GM08714 (cell line): ENCODE results near the gene SLC2A4RG.
"Not testable (repeated sequence)": the region's sequence is repeated elsewhere in the genome, so short reads cannot be mapped to it uniquely, and the experiment has no call there.

Experiments
- H3K4me3 ChIP-seq: fragments of 200-500 bp; sonication (Bioruptor generic); 2 replicates; pipeline ENCODE4 v1.5.1; 2014; ENCODE audit warnings: mild to moderate bottlenecking, low read length, inconsistent platforms
- ZNF274 ChIP-seq: IDR thresholded peaks from 2 replicates; pipeline ENCODE4 v1.6.1; 2012; ENCODE audit warnings: mild to moderate bottlenecking, low read depth, low read length

SLC2A4RG gene

GRCh38 chr20:63703976-63704748, 35.4 kb upstream of the SLC2A4RG start:
- no peak overlapping the region for H3K4me3 ChIP-seq
- TF ChIP-seq ZNF274, result no peak

- H3K4me3 ChIP-seq, result no peak overlapping the region
- no peak for TF ChIP-seq ZNF274
Observed at GRCh38 chr20:63704749-63705117, 34.8 kb upstream of the SLC2A4RG start.

DNA sequence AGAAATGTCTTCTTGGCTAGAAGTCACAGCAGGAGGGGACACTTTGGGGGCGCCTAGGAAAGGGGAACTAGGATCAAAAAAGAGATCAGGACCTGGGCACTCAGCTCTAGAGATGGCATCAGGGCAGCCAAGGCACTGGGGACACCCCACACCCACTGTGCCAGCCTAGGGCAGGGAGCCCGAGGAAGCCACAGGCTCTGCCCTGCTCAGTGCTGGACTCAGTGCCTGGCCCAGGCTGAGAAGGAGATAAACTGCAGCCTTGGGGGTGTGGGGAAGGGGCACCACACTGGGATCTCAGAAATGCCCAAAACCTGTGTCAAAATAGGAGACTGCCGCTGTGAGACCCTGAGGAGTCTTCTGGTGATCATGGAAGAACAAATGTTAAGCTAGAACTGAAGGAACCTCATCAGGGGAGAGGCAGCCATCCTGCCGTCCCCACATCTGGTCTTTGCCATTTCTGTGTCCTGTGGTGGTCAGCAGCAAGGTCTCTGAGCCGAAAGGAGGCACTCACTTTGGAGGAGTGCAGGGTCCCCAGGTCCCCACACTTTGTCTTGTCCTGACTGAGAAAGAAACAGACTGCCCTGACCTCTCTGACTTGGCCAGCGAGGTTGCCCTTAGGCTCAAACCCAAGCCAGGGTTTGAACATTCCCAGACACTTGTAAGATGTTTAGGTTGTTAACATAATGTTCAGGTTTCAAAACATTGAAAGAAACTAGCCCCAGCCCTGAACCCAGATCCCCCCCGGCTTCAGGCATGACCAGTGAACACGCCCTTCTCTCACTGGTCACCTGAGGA, 34.1 kb upstream of the SLC2A4RG start:
- no peak overlapping the region for H3K4me3 ChIP-seq
- no peak for TF ChIP-seq ZNF274

GRCh38 chr20:63706027-63706695, 33.4 kb upstream of the SLC2A4RG start:
- TF ChIP-seq ZNF274, result no peak

GRCh38 chr20:63706852-63707557, 32.6 kb upstream of the SLC2A4RG start:
- TF ChIP-seq ZNF274, result no peak
- peak overlapping the region; percentile 92 for H3K4me3 ChIP-seq

More at GRCh38 chr20:63706027-63706695, 33.4 kb upstream of the SLC2A4RG start:
- H3K4me3 ChIP-seq, result peak overlapping the region; percentile 92; the same call in 1 of the 2 replicates

- peak within 1 kb of the TSS; percentile 92 for H3K4me3 ChIP-seq
- no peak for TF ChIP-seq ZNF274
Observed at GRCh38 chr20:63707558-63708300, 31.8 kb upstream of the SLC2A4RG start, which contains the start of the genes ARFRP1 and ZGPAT. Gene ARFRP1 (minus strand): TSS chr20:63707976. CDS start chr20:63707091, 885 bp downstream. Gene ZGPAT (plus strand): TSS chr20:63708039. CDS start chr20:63708581, 542 bp downstream.

DNA sequence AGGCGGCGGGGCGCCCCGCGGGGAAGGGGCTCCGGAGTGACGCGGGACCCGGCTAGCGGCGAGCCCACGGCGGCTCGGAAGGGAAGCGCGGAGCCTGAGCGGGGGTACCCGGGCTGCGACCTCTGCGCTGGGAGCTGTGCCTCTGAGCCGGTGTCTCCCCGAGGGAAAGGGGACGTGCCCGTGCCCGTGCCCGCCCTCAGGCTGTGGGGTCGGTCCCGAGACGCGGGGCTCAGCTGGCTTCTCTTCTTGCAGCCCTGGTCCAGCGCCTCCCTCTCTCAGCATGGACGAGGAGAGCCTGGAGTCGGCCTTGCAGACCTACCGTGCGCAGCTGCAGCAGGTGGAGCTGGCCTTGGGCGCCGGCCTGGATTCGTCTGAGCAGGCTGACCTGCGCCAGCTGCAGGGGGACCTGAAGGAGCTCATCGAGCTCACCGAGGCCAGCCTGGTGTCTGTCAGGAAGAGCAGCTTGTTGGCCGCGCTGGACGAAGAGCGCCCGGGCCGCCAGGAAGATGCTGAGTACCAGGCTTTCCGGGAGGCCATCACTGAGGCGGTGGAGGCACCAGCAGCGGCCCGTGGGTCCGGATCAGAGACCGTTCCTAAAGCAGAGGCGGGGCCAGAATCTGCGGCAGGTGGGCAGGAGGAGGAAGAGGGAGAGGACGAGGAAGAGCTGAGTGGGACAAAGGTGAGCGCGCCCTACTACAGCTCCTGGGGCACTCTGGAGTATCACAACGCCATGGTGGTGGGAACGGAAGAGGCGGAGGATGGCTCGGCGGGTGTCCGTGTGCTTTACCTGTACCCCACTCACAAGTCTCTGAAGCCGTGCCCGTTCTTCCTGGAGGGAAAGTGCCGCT, 31.1 kb upstream of the SLC2A4RG start:
- no peak for TF ChIP-seq ZNF274
- H3K4me3 ChIP-seq, result peak overlapping the region; percentile 92

- TF ChIP-seq ZNF274, result no peak
- H3K4me3 ChIP-seq, result peak overlapping the region; percentile 92; the same call in 1 of the 2 replicates
Observed at GRCh38 chr20:63709149-63709527, 30.4 kb upstream of the SLC2A4RG start.

DNA sequence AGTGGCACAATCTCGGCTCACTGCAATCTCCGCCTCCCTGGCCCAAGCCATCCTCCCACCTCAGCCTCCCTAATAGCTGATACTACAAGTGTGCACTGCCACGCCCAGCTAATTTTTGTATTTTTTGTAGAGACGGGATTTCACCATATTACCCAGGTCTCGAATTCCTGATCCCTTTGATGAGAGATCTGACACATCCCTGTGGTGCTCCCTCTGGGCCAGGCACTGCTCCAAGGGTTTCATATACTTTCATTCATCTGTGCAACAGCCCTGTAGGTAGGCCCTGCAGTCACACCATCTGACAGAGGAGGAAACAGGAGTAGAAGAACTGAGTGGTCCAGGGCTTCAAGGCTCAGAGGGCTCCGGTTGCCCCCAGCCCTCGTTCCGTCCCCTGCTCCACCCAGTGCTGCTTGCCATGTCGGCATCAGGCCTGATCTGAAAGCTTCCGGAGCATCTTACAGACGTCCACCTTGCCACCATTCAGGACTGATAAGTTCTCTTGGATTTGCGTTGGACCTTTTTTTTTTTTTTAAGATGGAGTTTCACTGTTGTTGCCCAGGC, 28.4 kb upstream of the SLC2A4RG start:
- no peak overlapping the region for H3K4me3 ChIP-seq
- TF ChIP-seq ZNF274, result no peak

- no peak for TF ChIP-seq ZNF274
- H3K4me3 ChIP-seq, result no peak overlapping the region
Observed at GRCh38 chr20:63712191-63712590, 27.4 kb upstream of the SLC2A4RG start.

DNA sequence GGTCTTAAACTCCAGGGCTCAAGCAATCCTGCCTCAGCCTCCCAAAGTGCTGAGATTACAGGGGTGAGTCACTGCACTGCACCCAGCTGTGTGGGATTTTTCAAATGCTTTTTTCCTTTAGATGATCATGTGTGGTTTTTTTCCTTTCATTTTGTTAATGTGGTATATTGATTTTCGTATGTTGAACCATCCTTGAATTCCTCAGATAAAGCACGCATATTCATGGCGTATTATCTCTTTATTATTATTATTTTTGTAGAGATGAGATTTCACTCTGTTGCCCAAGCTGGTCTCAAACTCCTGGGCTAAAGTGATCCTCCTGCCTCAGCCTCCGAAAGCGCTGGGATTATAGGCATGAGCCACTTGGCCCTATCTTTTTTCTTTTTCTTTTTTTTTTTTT, 24.7 kb upstream of the SLC2A4RG start:
- no peak for TF ChIP-seq ZNF274
- no peak overlapping the region for H3K4me3 ChIP-seq

GRCh38 chr20:63718996-63719395, 20.6 kb upstream of the SLC2A4RG start:
- H3K4me3 ChIP-seq, result no peak overlapping the region
- TF ChIP-seq ZNF274, result no peak

- H3K4me3 ChIP-seq, result not testable (repeated sequence)
Observed at GRCh38 chr20:63722967-63723622, 16.5 kb upstream of the SLC2A4RG start.

GRCh38 chr20:63730189-63730733, 9.3 kb upstream of the SLC2A4RG start:
- H3K4me3 ChIP-seq, result not testable (repeated sequence)
